ENCODE data around the gene ANKS4B. TPM values are rescaled to one million over a fixed set of nuclear protein-coding genes. Genes with fewer than 3 reads are reported as not detected.

The ANKS4B gene
- total RNA-seq, 1 donor from 2014 or later, result not detected

GRCh38 chr16:21227866-21228265 is 5.6 kb upstream of the ANKS4B start:
- H3K4me3 ChIP-seq (ENCODE audit: insufficient read depth, low read depth, low read length), result no peak overlapping the region
- Mint-ChIP-seq H3K4me3 (ENCODE audit: unreplicated experiment) (no peak overlapping the region), H3K9me3 (ENCODE audit: unreplicated experiment) (no peaks in the 10 kb centered on the region), H3K4me1 (ENCODE audit: low read depth, unreplicated experiment) (no peaks in the 10 kb centered on the region), H3K27ac (ENCODE audit: unreplicated experiment) (no peak overlapping the region), H3K27me3 (ENCODE audit: low read depth, unreplicated experiment) (peaks cover 11% of the 10 kb centered on the region), H3K36me3 (ENCODE audit: low read depth, unreplicated experiment) (no peaks in the 10 kb centered on the region)
- no peak overlapping the region for H3K9ac ChIP-seq (ENCODE audit: low read length)
- no peaks in the 10 kb centered on the region for H4K20me1 ChIP-seq (ENCODE audit: insufficient read depth, low read length)
- H3K27me3 ChIP-seq (ENCODE audit: insufficient read depth, low read length), result peaks cover 8% of the 10 kb centered on the region
- H2AFZ ChIP-seq (ENCODE audit: low read depth, low read length), result no peak overlapping the region
- H3K4me2 ChIP-seq (ENCODE audit: low read length), result no peak overlapping the region
- no peaks in the 10 kb centered on the region for H3K4me1 ChIP-seq (ENCODE audit: insufficient read depth, low read length)
- no peaks in the 10 kb centered on the region for H3K36me3 ChIP-seq (ENCODE audit: insufficient read depth, low read length)
- H3K9me3 ChIP-seq (ENCODE audit: insufficient read depth, low read depth, low read length), result no peaks in the 10 kb centered on the region
- H3K27ac ChIP-seq (ENCODE audit: low read depth, low read length), result no peak overlapping the region
- DNase-seq (ENCODE audit: low read depth) (no peak), FAIRE-seq (no peak)
- TF ChIP-seq CTCF (IDR thresholded peaks at IDR 0.05; ENCODE audit: insufficient read depth, low read depth, low read length), result no peak
- TF ChIP-seq EZH2 (IDR thresholded peaks at IDR 0.05; ENCODE audit: insufficient read depth, low read length), result no peak
- no peaks in the 10 kb centered on the region for H3K79me2 ChIP-seq (ENCODE audit: insufficient read depth, low read length)

GRCh38 chr16:21228361-21228872 is 5.1 kb upstream of the ANKS4B start:
- Histone ChIP-seq H3K4me1 (ENCODE audit: insufficient read depth, low read length) (no peaks in the 10 kb centered on the region), H3K4me2 (ENCODE audit: low read length) (no peak overlapping the region), H3K36me3 (ENCODE audit: insufficient read depth, low read length) (no peaks in the 10 kb centered on the region), H3K79me2 (ENCODE audit: insufficient read depth, low read length) (no peaks in the 10 kb centered on the region), H3K9me3 (ENCODE audit: insufficient read depth, low read depth, low read length) (no peaks in the 10 kb centered on the region), H4K20me1 (ENCODE audit: insufficient read depth, low read length) (no peaks in the 10 kb centered on the region), H3K27me3 (ENCODE audit: insufficient read depth, low read length) (peaks cover 7% of the 10 kb centered on the region), H2AFZ (ENCODE audit: low read depth, low read length) (no peak overlapping the region), H3K9ac (ENCODE audit: low read length) (no peak overlapping the region), H3K27ac (ENCODE audit: low read depth, low read length) (no peak overlapping the region), H3K4me3 (ENCODE audit: insufficient read depth, low read depth, low read length) (no peak overlapping the region)
- H3K36me3 Mint-ChIP-seq (ENCODE audit: low read depth, unreplicated experiment), result no peaks in the 10 kb centered on the region
- H3K27me3 Mint-ChIP-seq (ENCODE audit: low read depth, unreplicated experiment), result peaks cover 11% of the 10 kb centered on the region
- no peak for DNase-seq (ENCODE audit: low read depth)
- no peaks in the 10 kb centered on the region for H3K9me3 Mint-ChIP-seq (ENCODE audit: unreplicated experiment)
- no peak overlapping the region for H3K4me3 Mint-ChIP-seq (ENCODE audit: unreplicated experiment)
- TF ChIP-seq CTCF (IDR thresholded peaks at IDR 0.05; ENCODE audit: insufficient read depth, low read depth, low read length), result no peak
- no peaks in the 10 kb centered on the region for H3K4me1 Mint-ChIP-seq (ENCODE audit: low read depth, unreplicated experiment)
- no peak for FAIRE-seq
- no peak overlapping the region for H3K27ac Mint-ChIP-seq (ENCODE audit: unreplicated experiment)

GRCh38 chr16:21233045-21233520 is 416 bp upstream of the ANKS4B start:
- no peaks in the 10 kb centered on the region for H3K4me1 ChIP-seq (ENCODE audit: insufficient read depth, low read length)
- H3K9ac ChIP-seq (ENCODE audit: low read length), result no peak overlapping the region
- no peaks in the 10 kb centered on the region for H3K9me3 ChIP-seq (ENCODE audit: insufficient read depth, low read depth, low read length)
- H3K4me1 Mint-ChIP-seq (ENCODE audit: low read depth, unreplicated experiment), result no peaks in the 10 kb centered on the region
- no peaks in the 10 kb centered on the region for H3K9me3 Mint-ChIP-seq (ENCODE audit: unreplicated experiment)
- TF ChIP-seq EZH2 (IDR thresholded peaks at IDR 0.05; ENCODE audit: insufficient read depth, low read length), result no peak
- H4K20me1 ChIP-seq (ENCODE audit: insufficient read depth, low read length), result no peaks in the 10 kb centered on the region
- H3K27ac ChIP-seq (ENCODE audit: low read depth, low read length), result no peak overlapping the region
- no peaks in the 10 kb centered on the region for H3K27me3 ChIP-seq (ENCODE audit: insufficient read depth, low read length)
- H3K36me3 ChIP-seq (ENCODE audit: insufficient read depth, low read length), result no peaks in the 10 kb centered on the region
- DNase-seq (ENCODE audit: low read depth) (no peak), FAIRE-seq (no peak)
- no peak overlapping the region for H3K4me3 ChIP-seq (ENCODE audit: insufficient read depth, low read depth, low read length)
- no peak overlapping the region for H3K4me2 ChIP-seq (ENCODE audit: low read length)
- H2AFZ ChIP-seq (ENCODE audit: low read depth, low read length), result no peak overlapping the region
- no peak overlapping the region for H3K4me3 Mint-ChIP-seq (ENCODE audit: unreplicated experiment)
- no peak overlapping the region for H3K27ac Mint-ChIP-seq (ENCODE audit: unreplicated experiment)
- H3K27me3 Mint-ChIP-seq (ENCODE audit: low read depth, unreplicated experiment), result peaks cover 9% of the 10 kb centered on the region
- no peaks in the 10 kb centered on the region for H3K36me3 Mint-ChIP-seq (ENCODE audit: low read depth, unreplicated experiment)
- no peaks in the 10 kb centered on the region for H3K79me2 ChIP-seq (ENCODE audit: insufficient read depth, low read length)
